DND-41 (cell line): ENCODE results near the gene RHBDL2.

Experiments used
- ATAC-seq: fragments of 200-7000 bp; cut with Tn5 transposase; 3 replicates; pipeline ENCODE4 v1.9.1; 2021; ENCODE audit warnings: low read depth; ENCODE audit not compliant: insufficient read depth
- DNase-seq: peaks from one replicate; pipeline ENCODE4 v3.0.0-alpha.2; 2020
- H2AFZ ChIP-seq: 2 replicates; pipeline ENCODE4 v1.6.0; 2012; ENCODE audit warnings: low read depth, low read length
- H3K27ac ChIP-seq: 2 replicates; pipeline ENCODE4 v1.5.1; 2012; ENCODE audit warnings: low read length, inconsistent platforms
- H3K27me3 ChIP-seq: fragments of 200-600 bp; sonication (generic); 2 replicates; pipeline ENCODE4 v1.6.0; 2012; ENCODE audit warnings: low read length, mild to moderate bottlenecking, inconsistent platforms; ENCODE audit not compliant: insufficient read depth, poor library complexity
- H3K36me3 ChIP-seq: 2 replicates; pipeline ENCODE4 v1.5.1; 2012; ENCODE audit warnings: low read length, inconsistent platforms; ENCODE audit not compliant: insufficient read depth
- H3K4me1 ChIP-seq: 2 replicates; pipeline ENCODE4 v1.5.1; 2012; ENCODE audit warnings: mild to moderate bottlenecking, low read length; ENCODE audit not compliant: insufficient read depth
- H3K4me2 ChIP-seq: 2 replicates; pipeline ENCODE4 v1.6.0; 2012; ENCODE audit warnings: mild to moderate bottlenecking, moderate library complexity, low read length, inconsistent platforms; ENCODE audit not compliant: insufficient read depth
- H3K4me3 ChIP-seq, 2 experiments: fragments of 200-600 bp in 1 of 2; shearing (Covaris generic) in 1 of 2; 2 replicates each; pipeline ENCODE4 v1.5.1; 2012 to 2016; ENCODE audit warnings: inconsistent platforms in 2 of 2, low read length in 2 of 2, mild to moderate bottlenecking in 2 of 2, low read depth in 1 of 2, moderate library complexity in 1 of 2
- H3K79me2 ChIP-seq: 2 replicates; pipeline ENCODE4 v1.6.0; 2012; ENCODE audit warnings: low read length, inconsistent platforms; ENCODE audit not compliant: insufficient read depth
- H3K9ac ChIP-seq: 2 replicates; pipeline ENCODE4 v1.6.0; 2012; ENCODE audit warnings: low read depth, mild to moderate bottlenecking, inconsistent platforms, low read length, moderate library complexity
- H3K9me3 ChIP-seq: 2 replicates; pipeline ENCODE4 v1.5.1; 2012; ENCODE audit warnings: low read length, moderate library complexity, mild to moderate bottlenecking, inconsistent platforms; ENCODE audit not compliant: insufficient read depth, severe bottlenecking
- H4K20me1 ChIP-seq: 2 replicates; pipeline ENCODE4 v1.6.0; 2012; ENCODE audit warnings: low read length; ENCODE audit not compliant: insufficient read depth
- EZH2 ChIP-seq: IDR thresholded peaks from 3 replicates; pipeline ENCODE4 v1.6.1; 2012; ENCODE audit warnings: borderline replicate concordance, low read depth, mild to moderate bottlenecking, moderate library complexity, low read length, inconsistent platforms; ENCODE audit not compliant: severe bottlenecking
- TF ChIP-seq, protein P1 (sequence below): IDR thresholded peaks from 2 replicates; pipeline ENCODE4 v1.5.1; 2012; ENCODE audit warnings: borderline replicate concordance, low read length, moderate library complexity, mild to moderate bottlenecking; ENCODE audit not compliant: poor library complexity, severe bottlenecking; ENCODE audit errors: extremely low read depth

RHBDL2 gene

DNA sequence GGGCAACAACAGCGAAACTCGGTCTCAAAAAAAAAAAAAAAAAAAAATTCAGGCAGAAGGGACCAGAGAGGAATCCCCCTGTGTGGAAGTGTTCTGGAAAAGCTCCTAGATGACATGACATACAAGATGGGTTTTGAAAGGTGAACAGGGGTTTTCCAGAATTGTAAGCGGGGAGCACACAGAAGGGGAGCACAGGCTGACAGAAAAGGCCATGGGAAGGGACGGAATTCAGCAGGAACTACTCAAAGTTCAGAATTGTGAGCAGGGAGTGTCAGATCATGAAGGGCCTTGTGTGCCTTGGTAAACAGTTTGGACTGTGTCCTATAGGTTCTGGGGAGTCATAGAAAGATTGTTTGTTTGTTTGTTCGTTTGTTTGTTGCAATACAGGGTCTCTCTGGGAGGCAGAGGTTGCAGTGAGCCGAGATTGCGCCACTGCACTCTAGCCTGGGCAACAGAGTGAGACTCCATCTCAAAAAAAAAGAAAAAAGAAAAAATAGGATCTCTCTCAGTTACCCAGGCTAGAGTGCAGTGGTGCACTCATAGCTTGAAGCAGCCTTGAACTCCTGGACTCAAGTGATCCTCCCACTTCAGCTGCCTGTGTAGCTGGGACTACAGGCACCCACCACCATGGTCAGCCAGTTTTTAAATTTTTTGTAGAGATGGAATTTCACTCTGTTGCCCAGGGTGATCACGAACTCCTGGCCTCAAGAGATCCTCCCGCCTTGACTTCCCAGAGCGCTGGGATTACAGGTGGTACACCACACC lies 1.2 kb upstream of the RHBDL2 start:
- DNase-seq = no peak
- no peaks in the 10 kb centered on the region for H3K9me3 ChIP-seq
- no peaks in the 10 kb centered on the region for H3K27me3 ChIP-seq
- no peak overlapping the region for H3K4me2 ChIP-seq
- ATAC-seq = no peak
- no peak overlapping the region for H3K9ac ChIP-seq
- H4K20me1 ChIP-seq = no peaks in the 10 kb centered on the region
- H3K4me3 ChIP-seq = no peak overlapping the region
- no peaks in the 10 kb centered on the region for H3K79me2 ChIP-seq
- TF ChIP-seq EZH2 = no peak
- TF ChIP-seq, protein P1, sequence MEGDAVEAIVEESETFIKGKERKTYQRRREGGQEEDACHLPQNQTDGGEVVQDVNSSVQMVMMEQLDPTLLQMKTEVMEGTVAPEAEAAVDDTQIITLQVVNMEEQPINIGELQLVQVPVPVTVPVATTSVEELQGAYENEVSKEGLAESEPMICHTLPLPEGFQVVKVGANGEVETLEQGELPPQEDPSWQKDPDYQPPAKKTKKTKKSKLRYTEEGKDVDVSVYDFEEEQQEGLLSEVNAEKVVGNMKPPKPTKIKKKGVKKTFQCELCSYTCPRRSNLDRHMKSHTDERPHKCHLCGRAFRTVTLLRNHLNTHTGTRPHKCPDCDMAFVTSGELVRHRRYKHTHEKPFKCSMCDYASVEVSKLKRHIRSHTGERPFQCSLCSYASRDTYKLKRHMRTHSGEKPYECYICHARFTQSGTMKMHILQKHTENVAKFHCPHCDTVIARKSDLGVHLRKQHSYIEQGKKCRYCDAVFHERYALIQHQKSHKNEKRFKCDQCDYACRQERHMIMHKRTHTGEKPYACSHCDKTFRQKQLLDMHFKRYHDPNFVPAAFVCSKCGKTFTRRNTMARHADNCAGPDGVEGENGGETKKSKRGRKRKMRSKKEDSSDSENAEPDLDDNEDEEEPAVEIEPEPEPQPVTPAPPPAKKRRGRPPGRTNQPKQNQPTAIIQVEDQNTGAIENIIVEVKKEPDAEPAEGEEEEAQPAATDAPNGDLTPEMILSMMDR = no peak
- no peak overlapping the region for H2AFZ ChIP-seq
- H3K4me1 ChIP-seq = no peaks in the 10 kb centered on the region
- H3K27ac ChIP-seq = no peak overlapping the region
- H3K36me3 ChIP-seq = no peaks in the 10 kb centered on the region

DNA sequence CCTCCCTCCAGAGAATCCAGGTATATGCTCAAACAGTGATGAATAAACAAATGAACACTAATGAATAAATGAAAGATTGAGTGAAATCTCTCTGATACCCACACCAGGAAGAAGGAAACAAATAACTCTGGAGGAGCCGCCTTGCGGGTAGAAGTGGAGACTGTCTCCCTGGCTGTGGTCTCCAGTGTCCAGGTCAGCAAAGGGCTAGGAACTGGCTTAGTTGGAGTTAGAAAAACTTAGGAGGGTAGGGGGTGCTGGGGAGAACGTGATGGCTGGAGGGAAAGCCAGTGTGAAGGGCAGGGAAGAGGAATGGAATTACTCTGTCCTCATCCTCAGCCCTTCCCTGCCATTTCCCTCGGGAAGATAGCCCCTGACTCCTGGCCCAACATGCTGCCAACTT lies 537 bp downstream of the RHBDL2 start:
- H3K9ac ChIP-seq = no peak overlapping the region
- H3K27me3 ChIP-seq = no peaks in the 10 kb centered on the region
- no peak for DNase-seq
- no peaks in the 10 kb centered on the region for H3K79me2 ChIP-seq
- no peaks in the 10 kb centered on the region for H3K4me1 ChIP-seq
- no peaks in the 10 kb centered on the region for H4K20me1 ChIP-seq
- no peak overlapping the region for H3K4me3 ChIP-seq
- no peak for ATAC-seq
- no peak overlapping the region for H3K4me2 ChIP-seq
- H3K36me3 ChIP-seq = no peaks in the 10 kb centered on the region
- TF ChIP-seq, protein P1 = no peak
- TF ChIP-seq EZH2 = no peak
- no peak overlapping the region for H2AFZ ChIP-seq
- H3K9me3 ChIP-seq = no peaks in the 10 kb centered on the region
- no peak overlapping the region for H3K27ac ChIP-seq

DNA sequence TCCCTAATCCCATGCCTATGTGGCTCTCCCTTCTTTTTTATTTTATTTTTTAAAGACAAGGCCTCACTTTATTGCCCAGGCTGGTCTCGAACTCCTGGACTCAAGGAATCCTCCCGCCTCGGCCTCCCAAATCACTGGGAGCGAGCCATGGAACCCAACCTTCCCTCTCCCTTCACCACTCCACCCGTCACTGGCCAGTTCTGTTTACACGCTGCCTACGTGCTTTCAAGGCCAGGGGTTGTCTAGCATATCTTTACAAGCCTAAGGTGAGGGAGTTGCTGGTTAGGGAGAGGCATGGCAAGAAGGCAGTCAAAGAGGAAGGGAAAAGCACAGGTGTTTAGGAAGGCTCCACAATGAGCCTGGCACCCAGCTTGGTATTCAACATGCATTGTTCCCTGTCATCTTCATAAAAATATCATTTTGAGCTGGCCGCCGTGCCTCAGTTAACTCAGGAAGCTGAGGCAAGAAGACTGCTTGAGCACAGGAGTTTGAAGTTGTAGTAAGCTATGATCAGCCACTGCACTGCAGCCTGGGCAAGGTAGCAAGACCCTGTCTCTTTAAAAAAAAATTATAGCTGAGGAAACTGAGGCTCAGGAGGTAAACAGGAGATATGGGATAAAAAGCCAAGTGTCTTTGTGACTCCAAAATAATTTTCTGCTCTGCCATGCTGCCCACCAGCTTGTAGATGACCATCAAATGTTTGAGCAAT lies 1.1 kb downstream of the RHBDL2 start:
- H4K20me1 ChIP-seq = no peaks in the 10 kb centered on the region
- no peaks in the 10 kb centered on the region for H3K4me1 ChIP-seq
- H3K9ac ChIP-seq = no peak overlapping the region
- H2AFZ ChIP-seq = no peak overlapping the region
- no peaks in the 10 kb centered on the region for H3K9me3 ChIP-seq
- no peak overlapping the region for H3K4me2 ChIP-seq
- DNase-seq = no peak
- H3K79me2 ChIP-seq = no peaks in the 10 kb centered on the region
- H3K27me3 ChIP-seq = no peaks in the 10 kb centered on the region
- ATAC-seq = no peak
- H3K4me3 ChIP-seq = no peak overlapping the region
- H3K27ac ChIP-seq = no peak overlapping the region
- H3K36me3 ChIP-seq = no peaks in the 10 kb centered on the region
- TF ChIP-seq, protein P1 = no peak
- no peak for TF ChIP-seq EZH2
